Measurements from ENCODE around the gene SEL1L2.

SEL1L2 gene

DNA sequence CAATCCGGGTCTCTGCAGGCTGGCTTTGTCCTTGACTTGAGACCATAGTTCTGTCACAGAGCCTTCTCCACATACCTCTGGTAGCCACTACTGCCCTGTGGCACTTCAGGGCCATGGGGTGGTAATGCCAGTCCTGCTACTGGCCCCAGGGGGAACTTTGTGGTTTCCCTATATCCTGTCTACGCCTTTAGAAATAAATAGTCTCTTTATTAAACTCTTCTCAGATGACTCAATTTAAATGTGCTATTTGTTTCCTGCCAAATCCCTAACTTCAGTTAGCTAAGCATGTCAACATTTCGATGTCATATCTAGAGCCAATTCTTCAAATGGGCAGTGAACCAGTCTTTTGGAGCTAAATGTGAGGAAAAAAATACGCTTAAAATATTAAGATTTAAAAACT, 60.1 kb downstream of the SEL1L2 start:
- no peak for DNase-seq (ENCODE audit: low read depth in 2 of 2)

DNA sequence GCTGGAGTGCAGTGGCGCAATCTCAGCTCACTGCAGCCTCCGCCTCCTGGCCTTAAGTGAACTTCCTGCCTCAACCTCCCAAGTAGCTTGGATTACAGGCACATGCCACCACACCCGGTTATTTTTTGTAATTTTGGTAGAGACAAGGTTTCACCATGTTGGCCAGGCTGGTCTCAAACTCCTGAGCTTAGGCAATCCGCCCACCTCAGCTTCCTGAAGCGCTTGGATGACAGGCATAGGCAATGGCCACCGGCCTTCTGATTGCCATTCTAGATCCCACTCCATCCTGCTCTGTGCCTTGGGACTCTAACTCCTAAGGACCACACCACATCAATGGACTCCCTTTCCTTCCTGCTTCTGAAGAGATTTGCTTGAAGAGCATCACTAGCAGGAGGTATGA, 60.6 kb downstream of the SEL1L2 start:
- DNase-seq (ENCODE audit: low read depth in 2 of 2): no peak

DNA sequence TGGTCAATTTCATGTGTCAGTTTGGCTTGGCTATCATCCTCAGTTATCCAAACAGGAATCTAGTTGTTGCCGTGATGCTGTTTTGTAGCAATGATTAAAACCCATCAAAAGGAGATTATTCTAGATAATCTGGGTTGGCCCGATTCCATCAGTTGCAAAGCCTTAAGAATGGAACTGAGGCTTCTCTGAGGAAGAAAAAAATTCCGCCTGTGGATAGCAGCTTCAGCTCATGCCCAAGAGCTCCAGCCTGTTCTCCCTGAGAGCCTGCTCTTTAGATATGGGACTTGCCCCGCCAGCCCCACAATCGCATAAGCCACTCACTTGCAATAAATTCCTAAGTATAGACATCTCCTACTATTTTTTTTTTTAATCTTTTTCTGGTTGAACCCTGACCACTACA, 61.5 kb downstream of the SEL1L2 start:
- no peak for DNase-seq (ENCODE audit: low read depth in 2 of 2)

DNA sequence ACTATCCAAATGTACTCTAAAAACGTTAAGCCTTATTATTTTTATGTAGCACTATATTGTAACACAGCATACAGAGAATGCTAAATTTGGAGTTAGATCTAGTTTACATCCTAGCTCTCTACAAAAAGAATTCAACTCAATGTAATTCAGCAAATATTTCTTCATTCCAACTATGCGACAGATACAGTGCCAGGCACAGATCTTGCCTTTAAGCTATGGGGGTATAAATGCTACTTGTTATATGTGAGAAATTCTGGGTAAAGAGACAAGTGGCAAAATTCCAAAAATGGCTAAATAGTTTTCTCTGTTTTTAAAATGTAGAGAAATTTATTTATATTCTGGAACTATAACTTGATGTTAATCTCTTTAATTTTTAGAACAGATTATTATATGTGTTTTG, 63.2 kb downstream of the SEL1L2 start:
- DNase-seq (ENCODE audit: low read depth in 2 of 2): no peak

DNA sequence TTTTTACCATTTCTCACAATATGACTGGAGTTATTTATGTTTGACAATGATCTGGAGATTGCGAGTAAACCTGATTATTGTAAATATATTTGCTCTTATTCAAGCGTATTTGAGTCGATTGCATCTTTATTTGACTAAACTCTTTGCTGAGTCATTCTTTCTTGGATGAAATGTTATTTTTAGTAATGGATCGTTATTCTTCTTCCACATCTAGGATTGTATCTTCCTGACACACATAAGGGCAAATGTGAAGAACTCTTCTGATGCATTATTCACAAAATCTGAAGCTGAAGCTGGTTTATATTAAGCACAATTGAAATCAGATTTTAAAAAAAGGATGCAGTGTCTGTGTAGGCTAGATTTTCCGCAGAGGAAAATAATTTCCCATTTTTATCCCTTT, 68.2 kb downstream of the SEL1L2 start:
- DNase-seq (ENCODE audit: low read depth in 2 of 2): peak; percentile 11 to 15

DNA sequence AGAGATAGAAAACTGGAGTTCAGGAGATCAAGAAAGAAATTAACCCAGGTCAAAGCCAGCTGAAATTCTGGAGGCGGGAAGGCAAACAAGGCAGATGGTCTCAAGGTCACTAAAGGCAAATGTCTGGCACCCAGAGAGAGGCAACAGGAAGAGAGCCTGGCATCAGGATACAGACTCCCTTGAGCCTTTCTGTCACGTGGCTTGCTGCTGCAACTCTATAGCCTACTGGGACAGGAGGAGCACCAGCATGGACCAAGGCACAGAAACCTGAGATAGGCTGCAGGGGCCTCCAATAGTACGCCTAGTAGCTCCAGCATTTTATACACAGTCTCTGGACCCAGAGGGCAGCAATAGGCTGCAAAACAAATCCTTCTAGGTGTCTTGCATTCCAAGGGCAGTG, 75.1 kb downstream of the SEL1L2 start:
- DNase-seq (ENCODE audit: low read depth in 2 of 2): no peak

DNA sequence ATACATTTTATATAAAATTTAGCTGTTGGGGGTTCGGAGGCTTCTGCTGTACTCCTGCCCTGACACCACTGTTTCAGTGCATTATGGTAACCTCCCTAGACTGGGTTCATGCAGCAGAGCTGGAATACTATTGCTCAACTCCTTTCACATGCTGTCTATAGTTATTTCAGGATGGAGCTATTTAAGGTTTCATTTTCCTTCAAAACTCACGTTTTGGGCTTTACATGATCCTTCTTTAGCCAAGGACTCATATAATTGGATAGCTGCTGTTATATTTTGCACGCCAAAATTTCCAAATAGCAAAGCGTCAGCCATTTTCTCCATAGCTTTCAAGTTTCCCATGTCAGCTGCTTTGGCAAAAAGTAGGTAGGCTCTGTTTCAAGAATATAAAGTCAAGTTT, 76.8 kb downstream of the SEL1L2 start:
- DNase-seq (ENCODE audit: low read depth in 2 of 2): no peak

DNA sequence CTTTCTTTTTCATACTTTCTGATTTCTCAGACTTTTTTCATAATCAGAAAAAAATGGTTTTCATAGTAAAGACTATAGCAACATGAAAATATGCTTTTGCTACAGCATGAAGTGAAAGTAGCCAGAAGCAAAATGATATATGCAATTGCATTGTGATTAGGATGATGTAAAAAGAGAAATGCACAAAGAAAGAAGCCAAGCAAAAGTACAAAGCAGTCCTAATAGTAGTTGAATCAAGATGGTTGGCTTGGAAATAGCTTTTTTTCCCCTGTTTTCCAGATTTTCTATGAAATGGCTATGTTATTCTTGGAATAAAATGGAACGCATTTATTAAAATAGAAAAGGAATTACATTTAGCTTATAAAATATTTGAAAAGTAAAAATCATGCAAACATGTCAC, 77.3 kb downstream of the SEL1L2 start:
- DNase-seq (ENCODE audit: low read depth in 2 of 2): no peak

DNA sequence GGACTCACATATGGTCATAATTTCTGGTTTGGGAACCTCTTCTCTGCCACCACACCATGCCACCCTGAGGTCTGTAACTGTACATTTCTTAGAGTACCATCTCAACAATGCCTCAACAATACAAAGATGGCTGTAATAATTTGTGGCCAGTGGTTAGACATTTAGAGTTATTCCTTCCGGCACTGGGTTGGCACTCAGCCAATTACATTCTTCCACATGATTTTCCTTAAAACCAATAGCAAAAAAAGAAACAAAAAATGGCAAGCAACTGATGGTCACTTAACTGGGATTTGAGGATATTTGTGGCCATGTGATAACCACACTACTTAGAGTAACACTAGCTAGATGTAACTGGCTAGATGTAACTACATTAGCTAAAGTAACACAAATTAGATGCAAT, 79.9 kb downstream of the SEL1L2 start:
- DNase-seq (ENCODE audit: low read depth in 2 of 2): no peak

DNA sequence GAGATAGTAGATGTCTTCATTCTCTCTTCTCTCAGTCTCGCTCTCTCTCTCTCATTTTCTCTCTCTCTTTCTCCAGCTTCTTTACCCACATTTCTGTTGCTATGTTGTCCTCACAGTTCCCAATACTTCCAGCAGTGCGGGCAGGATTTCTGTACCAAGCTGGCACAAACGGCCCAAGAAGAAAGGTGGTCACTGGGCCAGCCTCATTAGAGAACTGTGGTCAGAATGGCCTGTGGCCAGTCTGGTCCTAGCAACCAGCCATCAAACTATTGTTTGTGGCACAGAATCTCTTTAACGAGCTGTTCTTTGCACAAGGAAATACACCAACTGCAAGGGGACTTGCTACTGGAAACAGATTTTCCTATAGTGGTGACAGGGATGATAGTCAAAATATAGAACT, 81.3 kb downstream of the SEL1L2 start:
- no peak for DNase-seq (ENCODE audit: low read depth in 2 of 2)

DNA sequence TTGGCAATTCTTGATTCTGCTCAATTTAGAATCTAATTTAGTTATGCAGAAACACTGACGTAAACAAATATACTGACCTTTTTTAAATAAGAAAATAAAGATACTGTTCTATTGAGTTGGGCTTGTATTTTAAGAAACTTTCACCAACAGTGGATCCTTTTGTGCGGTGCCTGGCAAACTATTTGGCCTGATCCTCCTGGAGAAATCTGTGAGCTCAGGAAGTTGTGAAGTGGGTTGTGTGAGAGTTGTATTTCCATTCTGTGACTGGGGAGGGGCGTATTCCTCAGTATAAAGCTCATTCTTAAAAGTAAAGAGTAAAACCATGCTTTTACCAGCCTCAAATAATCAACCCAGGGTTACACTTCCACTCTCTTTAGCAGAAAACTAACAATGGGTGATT, 85.6 kb downstream of the SEL1L2 start:
- DNase-seq (ENCODE audit: low read depth in 2 of 2): no peak

DNA sequence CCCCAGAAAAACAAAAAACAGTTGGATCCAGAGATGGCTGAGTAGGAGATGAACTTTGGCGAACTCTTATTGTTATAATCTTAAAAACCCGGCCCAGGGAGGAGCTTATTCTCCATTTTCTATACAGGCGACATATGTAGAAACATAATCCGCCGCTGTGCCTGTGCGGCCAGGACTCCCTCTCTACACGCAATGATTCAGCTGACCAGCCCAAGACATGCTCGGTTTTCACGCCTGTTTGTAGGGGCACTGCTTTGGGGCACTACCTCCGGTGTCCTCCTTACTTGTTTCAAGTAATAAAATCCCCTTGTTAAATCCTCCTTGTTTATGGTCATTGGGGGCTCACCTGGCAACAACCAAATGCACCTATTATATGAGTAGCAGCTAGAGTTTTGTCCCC, 89.9 kb downstream of the SEL1L2 start:
- DNase-seq (ENCODE audit: low read depth in 2 of 2): no peak

DNA sequence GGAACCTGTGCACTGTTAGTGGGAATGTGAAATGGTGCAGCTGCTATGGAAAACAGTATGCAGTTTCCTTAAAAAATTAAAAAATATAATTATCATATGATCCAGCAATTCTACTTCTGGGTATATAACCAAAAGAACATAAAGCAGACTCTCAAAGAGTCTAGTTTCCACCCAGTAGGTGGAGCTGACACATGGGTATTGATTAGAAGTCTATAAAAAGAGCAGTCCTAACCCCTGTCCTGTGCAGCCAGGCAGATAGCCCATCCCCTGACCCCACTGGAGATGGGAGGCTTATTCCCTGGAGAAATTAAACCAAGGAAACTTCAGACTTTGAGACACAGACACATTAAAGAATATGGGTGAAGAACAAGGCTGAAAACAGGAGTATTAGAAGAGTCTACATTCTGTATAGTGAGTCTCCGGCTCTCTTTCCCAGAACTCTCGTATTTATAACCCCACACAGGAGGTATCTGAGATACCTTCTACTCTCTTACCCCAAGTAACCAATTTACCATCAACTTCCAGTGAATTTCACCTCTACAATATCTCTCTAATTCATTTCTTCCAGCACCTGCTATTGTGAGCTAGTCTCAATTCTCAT, 92.3 kb downstream of the SEL1L2 start:
- DNase-seq (ENCODE audit: low read depth in 2 of 2): no peak

DNA sequence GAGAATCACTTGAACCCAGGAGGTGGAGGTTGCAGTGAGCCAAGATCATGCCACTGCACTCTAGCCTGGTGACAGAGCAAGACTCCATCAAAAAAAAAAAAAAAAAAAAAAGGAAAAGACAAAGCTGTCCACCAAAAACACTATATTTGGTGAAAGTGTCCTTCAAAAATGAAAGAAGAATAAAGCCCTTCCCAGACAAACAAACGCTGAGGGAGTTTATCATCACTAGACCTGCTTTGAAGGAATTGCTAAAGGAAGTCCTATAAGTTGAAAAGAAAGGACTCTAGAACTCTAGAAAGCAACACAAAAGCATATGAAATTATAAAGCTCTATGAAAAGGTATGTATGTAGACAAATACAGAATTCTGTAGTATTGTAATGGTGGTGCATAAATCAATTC, 98.8 kb downstream of the SEL1L2 start:
- no peak for DNase-seq (ENCODE audit: low read depth in 2 of 2)

DNA sequence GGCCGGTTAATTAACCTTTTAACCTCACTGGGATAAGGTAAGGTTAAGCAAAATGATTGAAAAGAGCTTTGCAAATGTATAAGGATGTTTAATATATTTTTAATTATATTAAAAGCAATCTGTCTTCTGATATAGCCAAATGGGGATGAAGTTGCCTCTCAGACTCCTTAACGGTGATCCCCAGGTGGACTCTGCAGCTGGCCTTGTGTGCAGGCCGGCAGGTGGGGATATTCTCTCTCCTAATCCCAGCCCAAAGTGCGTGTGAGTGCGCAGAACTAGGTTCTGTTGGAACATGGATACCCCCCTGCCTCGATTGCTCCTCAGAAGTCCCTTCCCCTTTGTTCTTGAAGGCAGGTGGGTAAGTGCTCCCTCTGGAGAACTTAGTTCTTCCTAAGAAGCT, 105.6 kb downstream of the SEL1L2 start:
- no peak for DNase-seq (ENCODE audit: low read depth in 2 of 2)

DNA sequence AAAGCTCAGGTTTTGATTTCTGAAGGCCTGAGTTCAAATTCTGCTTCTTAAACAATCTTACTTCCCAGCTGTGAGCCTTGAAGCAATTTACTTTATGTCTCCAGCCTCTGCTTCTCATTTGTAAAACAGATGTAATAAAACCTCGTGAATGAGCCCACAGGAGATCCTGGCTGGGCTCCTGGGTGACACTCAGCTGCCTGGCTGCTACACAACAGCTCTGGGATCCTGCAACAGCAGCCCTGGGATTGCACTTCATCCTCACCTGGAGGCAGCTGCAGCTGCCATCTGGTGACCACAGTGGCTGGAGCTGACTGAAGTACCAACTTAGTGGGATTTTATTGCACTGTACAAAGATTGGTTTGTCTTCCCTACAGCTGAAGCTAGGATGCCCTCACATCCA, 107.0 kb downstream of the SEL1L2 start:
- DNase-seq (ENCODE audit: low read depth in 2 of 2): no peak

DNA sequence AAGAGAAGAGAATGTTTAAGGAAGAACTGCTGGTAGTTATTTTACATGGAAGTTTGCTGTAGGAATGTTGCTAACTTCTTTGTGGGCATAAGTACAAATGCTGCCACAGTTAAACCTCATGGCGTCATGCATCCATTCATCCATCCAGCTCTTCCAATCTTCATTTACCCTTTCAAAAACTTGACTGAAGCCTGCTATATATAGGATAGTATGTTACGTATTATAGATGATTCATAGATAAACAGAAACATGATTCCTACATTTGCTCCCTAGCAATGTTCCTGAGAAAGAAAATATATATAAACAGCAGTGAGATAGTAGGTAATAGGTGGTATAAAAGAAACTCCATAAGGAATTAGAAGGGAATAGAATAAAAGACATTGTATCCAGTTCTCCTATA, 111.8 kb downstream of the SEL1L2 start:
- DNase-seq (ENCODE audit: low read depth in 2 of 2): no peak

DNA sequence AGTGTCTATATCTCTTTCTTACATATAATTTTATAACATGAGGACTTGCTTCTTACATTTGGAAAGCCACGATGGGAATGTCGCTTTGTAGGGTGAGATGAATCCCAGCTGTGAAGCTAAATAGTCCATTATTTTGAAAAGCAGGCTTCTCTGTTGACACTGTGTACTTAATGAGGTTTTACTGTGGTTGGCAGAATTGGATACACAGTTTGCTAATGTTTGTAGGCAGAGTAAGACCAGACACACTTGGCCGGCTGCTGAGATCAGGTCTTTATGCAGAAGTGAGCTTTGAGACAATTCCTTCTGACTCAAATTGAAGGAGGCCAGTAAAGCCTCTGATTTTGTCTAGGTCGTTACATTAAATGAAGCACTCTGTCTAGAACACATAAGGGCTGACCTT, 112.6 kb downstream of the SEL1L2 start:
- DNase-seq (ENCODE audit: low read depth in 2 of 2): no peak

DNA sequence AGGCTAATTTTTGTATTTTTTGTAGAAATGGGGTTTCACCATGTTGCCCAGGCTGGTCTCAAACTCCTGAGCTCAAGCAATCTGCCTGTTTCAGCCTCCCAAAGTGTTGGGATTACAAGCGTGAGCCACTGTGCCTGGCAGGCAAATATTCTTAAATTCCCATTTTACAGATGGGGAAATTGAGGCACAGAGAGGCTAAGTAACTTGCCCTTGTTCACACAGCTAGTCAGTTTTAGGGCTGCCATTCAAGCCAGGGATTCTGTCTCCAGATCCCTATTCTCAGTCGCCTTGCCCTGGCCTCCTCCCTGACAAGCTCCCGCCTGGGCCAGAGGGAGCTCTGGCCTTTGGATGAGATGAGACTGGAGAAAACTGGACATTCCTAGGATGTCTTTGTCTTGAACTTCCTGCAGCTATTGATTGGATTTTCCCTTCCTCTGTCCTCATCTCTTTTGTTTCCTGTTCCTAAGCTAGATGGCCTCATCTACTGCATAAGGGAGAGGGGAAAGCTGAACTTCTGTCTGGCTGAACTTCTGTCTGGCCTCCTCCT, 115.1 kb downstream of the SEL1L2 start:
- DNase-seq (ENCODE audit: low read depth in 2 of 2): no peak

DNA sequence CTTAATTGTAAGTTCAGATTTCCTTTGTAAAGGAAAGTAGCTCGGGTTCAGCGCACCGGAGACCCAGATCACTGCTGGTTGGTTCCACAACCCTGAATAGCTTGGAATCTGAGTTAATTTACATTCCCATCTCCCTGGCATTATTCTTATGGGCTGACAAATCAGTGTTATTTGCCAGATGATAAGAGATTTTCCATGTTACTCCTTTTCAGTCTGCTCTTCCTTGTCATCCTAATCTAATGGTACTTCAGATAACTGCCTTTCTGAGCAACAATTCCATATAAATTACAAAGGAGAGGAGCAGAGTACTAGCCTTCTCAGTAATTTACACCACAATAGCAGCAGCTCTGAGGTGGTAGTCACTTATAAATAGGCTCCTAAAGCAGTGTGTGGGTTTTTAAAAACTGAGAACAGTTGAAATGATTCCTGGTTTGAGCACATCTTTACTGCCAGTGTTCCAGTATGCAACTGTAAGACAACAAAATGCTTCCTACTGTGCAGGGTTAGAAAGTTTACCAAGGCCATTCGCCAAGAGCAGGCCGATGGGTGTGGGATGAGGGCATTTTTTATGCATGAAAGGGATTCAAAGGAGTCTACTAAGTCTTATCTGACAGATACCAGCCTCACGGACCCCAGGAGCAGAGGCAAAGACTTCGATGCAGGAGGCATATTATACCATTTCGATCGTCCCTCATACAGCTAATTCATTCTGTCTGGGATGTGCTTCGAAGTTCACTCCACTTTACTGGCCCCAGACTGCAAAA, 115.8 kb downstream of the SEL1L2 start:
- DNase-seq (ENCODE audit: low read depth in 2 of 2): no peak

DNA sequence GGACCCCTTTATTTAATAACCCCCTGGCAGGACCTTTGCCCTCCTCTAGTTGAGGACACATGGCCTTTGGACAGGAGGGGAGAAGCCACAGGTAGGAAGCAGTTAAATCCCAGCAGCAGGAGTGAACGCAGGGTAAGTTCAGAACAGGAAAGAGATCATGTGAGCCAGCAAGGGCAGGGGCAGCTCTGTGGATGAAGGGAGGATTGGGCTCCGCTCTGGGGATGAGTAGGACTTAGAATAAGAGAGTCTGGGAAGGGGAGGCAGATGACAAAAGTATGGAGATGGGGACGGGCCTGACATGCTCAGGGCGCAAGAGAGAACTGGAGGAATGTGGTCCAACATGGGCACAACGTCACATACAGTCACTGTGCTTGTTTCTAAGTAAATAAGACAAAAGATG, 116.6 kb downstream of the SEL1L2 start:
- no peak for DNase-seq (ENCODE audit: low read depth in 2 of 2)

DNA sequence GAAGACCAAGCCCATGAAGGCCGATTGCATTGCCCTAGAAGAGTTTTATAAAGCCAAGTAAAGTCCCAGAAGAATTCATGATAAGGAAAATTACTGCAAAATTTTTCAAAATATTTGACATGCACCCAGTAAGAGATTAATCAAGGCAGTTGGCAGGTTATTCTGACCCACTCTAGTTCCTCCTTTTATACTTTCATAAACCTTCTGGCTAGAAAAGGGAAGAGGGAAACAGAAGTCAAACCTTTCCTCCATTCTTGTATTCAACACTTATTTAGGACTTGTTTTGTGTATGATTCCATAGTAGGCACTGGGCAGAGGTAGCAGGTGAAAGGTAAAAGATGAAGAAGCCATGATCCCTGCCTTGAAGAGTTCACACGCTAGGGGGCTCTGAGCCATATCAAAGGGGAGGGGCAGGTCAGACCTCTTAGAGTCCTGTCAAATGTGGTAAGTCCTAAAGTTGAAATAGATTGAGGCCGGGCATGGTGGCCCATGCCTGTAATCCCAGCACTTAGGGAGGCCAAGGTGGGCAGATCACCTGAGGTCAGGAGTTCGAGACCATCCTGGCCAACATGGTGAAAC, 120.2 kb downstream of the SEL1L2 start:
- DNase-seq (ENCODE audit: low read depth in 2 of 2): no peak

DNA sequence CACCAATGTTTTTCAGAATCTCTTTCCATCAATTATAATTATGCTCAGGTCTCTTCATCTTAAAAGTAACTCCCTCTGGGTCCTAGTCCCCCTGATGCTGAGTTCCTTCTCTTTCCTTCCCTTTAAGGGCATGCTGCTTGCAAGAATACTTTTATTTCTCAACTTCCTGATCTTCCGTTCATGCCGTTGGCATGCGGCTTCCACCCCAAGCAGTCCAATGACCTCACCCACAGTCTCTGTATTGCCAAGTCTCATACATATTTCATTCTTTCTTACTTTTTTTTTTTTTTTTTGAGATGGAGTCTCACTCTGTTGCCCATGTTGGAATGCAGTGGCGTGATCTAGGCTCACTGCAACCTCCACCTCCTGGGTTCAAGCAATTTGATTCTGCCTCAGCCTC, 122.1 kb downstream of the SEL1L2 start:
- peak; percentile 72 to 76 for DNase-seq (ENCODE audit: low read depth in 2 of 2)

Measured in fibroblast of skin of left quadriceps (primary cell).